Activated effector memory CD4-positive, alpha-beta T cell treated with Interleukin-2 at 50 U/mL for 16 hours (primary cell): ENCODE data around the gene ADD1.
A peak's percentile ranks its signal among the peaks of the same experiment; 100 is the strongest.

Source experiments
- DNase-seq: peaks from one replicate; pipeline ENCODE4 v3.0.0-alpha.2; 2020

Gene ADD1

GRCh38 chr4:2843263-2843940 is at the start of gene ADD1:
ADD1 (plus strand) TSS chr4:2843844; CDS start chr4:2875916, 32,072 bp downstream.
- peak; percentile 97 for DNase-seq

GRCh38 chr4:2794486-2795299 is 49.0 kb upstream of the ADD1 start:
- no peak for DNase-seq

GRCh38 chr4:2795300-2795892 is 48.2 kb upstream of the ADD1 start:
- no peak for DNase-seq

GRCh38 chr4:2795893-2796848 is 47.5 kb upstream of the ADD1 start:
- no peak for DNase-seq

- DNase-seq, result no peak
Measured at GRCh38 chr4:2796849-2797544, 46.6 kb upstream of the ADD1 start.

GRCh38 chr4:2797545-2798305 is 45.9 kb upstream of the ADD1 start:
- no peak for DNase-seq

GRCh38 chr4:2798399-2799223 is 45.0 kb upstream of the ADD1 start:
- DNase-seq, result peak; percentile 34

- DNase-seq, result no peak
Measured at GRCh38 chr4:2799224-2799911, 44.3 kb upstream of the ADD1 start.

- DNase-seq, result no peak
Measured at GRCh38 chr4:2799971-2800690, 43.5 kb upstream of the ADD1 start.

- DNase-seq, result no peak
Measured at GRCh38 chr4:2800691-2801596, 42.7 kb upstream of the ADD1 start.

GRCh38 chr4:2802618-2803531 is 40.8 kb upstream of the ADD1 start:
- DNase-seq, result no peak

GRCh38 chr4:2803624-2804448 is 39.8 kb upstream of the ADD1 start:
- no peak for DNase-seq

- no peak for DNase-seq
Measured at GRCh38 chr4:2804449-2804972, 39.1 kb upstream of the ADD1 start.

GRCh38 chr4:2804973-2805501 is 38.6 kb upstream of the ADD1 start:
- DNase-seq, result no peak

- no peak for DNase-seq
Measured at GRCh38 chr4:2805712-2806389, 37.8 kb upstream of the ADD1 start.
